Liver (tissue), 9 donors: ENCODE data around the gene SDF2. TPM values are rescaled to one million over a fixed set of nuclear protein-coding genes. Genes with fewer than 3 reads are reported as not detected.

Experiments used
- DNase-seq: peaks from one replicate; pipeline ENCODE4 v3.0.0-alpha.2; 2017; ENCODE audit warnings: low spot score
- H3K27ac ChIP-seq, 2 donors: one replicate each; pipeline ENCODE4 v1.7.0; 2013; ENCODE audit warnings: inconsistent platforms in 2 of 2, low read length in 2 of 2, control low read depth in 1 of 2, low read depth in 1 of 2, mild to moderate bottlenecking in 1 of 2
- H3K27me3 ChIP-seq, 4 donors: one replicate each; pipeline versions ENCODE4 v1.6.1 to v1.7.0; 2013; ENCODE audit warnings: low read length in 3 of 4, inconsistent platforms in 1 of 4, mild to moderate bottlenecking in 1 of 4, moderate library complexity in 1 of 4; ENCODE audit not compliant: control insufficient read depth in 4 of 4, insufficient read depth in 4 of 4
- H3K36me3 ChIP-seq, 4 donors: one replicate each; pipeline versions ENCODE4 v1.6.1 to v1.7.0; 2013; ENCODE audit warnings: low read length in 3 of 4, mild to moderate bottlenecking in 3 of 4, low read depth in 1 of 4, moderate library complexity in 1 of 4; ENCODE audit not compliant: control insufficient read depth in 4 of 4, insufficient read depth in 3 of 4
- H3K4me1 ChIP-seq, 4 donors: one replicate each; pipeline versions ENCODE4 v1.6.1 to v1.7.0; 2013; ENCODE audit warnings: low read length in 3 of 4, mild to moderate bottlenecking in 3 of 4, moderate library complexity in 1 of 4; ENCODE audit not compliant: control insufficient read depth in 4 of 4, insufficient read depth in 4 of 4
- H3K4me3 ChIP-seq, 3 donors: one replicate each; pipeline versions ENCODE4 v1.6.1 to v1.7.0; 2013; ENCODE audit warnings: low read length in 3 of 3, control low read depth in 1 of 3, low read depth in 1 of 3, mild to moderate bottlenecking in 1 of 3
- H3K9ac ChIP-seq, 2 donors: one replicate each; pipeline ENCODE4 v1.7.0; 2013; ENCODE audit warnings: low read length in 2 of 2, mild to moderate bottlenecking in 2 of 2, moderate library complexity in 2 of 2, control low read depth in 1 of 2, low read depth in 1 of 2
- H3K9me3 ChIP-seq, 4 donors: one replicate each; pipeline versions ENCODE4 v1.6.1 to v1.7.0; 2013; ENCODE audit warnings: low read length in 3 of 4; ENCODE audit not compliant: control insufficient read depth in 4 of 4
- EGR1 ChIP-seq, 2 donors: IDR thresholded peaks; 2 replicates each; pipeline ENCODE4 v1.6.1; 2016 to 2018; ENCODE audit warnings: antibody characterized with exemption in 2 of 2, low read depth in 2 of 2
- FOXA1 ChIP-seq: IDR thresholded peaks from 2 replicates; pipeline ENCODE4 v1.6.1; 2016; ENCODE audit warnings: antibody characterized with exemption
- GABPA ChIP-seq, 2 donors: IDR thresholded peaks in 1 of 2; conservative IDR thresholded peaks in 1 of 2; 2 replicates each; pipeline ENCODE4 v1.6.1; 2016; ENCODE audit warnings: antibody characterized with exemption in 2 of 2, mild to moderate bottlenecking in 1 of 2, moderate library complexity in 1 of 2
- HNF4A ChIP-seq, 2 donors: conservative IDR thresholded peaks; 2 replicates each; pipeline ENCODE4 v1.6.1; 2016; ENCODE audit warnings: antibody characterized with exemption in 2 of 2, mild to moderate bottlenecking in 2 of 2
- JUND ChIP-seq, 2 donors: IDR thresholded peaks; 2 replicates each; pipeline ENCODE4 v1.6.1; 2016; ENCODE audit warnings: antibody characterized with exemption in 2 of 2
- RXRA ChIP-seq, 2 donors: IDR thresholded peaks; 2 replicates each; pipeline ENCODE4 v1.6.1; 2017 to 2018; ENCODE audit warnings: antibody characterized with exemption in 2 of 2, mild to moderate bottlenecking in 1 of 2
- SP1 ChIP-seq: IDR thresholded peaks from 2 replicates; pipeline ENCODE4 v1.6.1; 2018; ENCODE audit warnings: antibody characterized with exemption, mild to moderate bottlenecking
- TAF1 ChIP-seq: conservative IDR thresholded peaks from 2 replicates; pipeline ENCODE4 v1.6.1; 2016; ENCODE audit warnings: antibody characterized with exemption, mild to moderate bottlenecking
- YY1 ChIP-seq: IDR thresholded peaks from 2 replicates; pipeline ENCODE4 v1.6.1; 2016; ENCODE audit warnings: antibody characterized with exemption, mild to moderate bottlenecking
- WGBS: extraction: QIAGEN DNeasy Blood & Tissue Kit; methylation state at CpG from one replicate; pipeline ENCODE4 v1.1.7; 2013; 5-methylcytosine and 5-hydroxymethylcytosine counted together
- polyA plus RNA-seq, 2 donors: library from polyadenylated mRNA; stranded (reverse) in 1 of 2; unstranded in 1 of 2; fragments of 200-250 nt in 1 of 2; fragments of >200 nt in 1 of 2; fragmentation: Nextera tagmentation in 1 of 2; extraction: Ambion mirVana in 1 of 2; gene quantifications; one replicate each; pipeline versions ENCODE4 v1.2.1 to v1.2.3, GENCODE V29; 2013 to 2015
- total RNA-seq, 2 donors: library from RNA; depleted of rRNA; stranded (reverse); fragments of >200 nt; gene quantifications; one replicate each; pipeline ENCODE4 v1.2.3, GENCODE V29; 2014
- TF ChIP-seq, protein P1 (sequence below): IDR thresholded peaks from 2 replicates; pipeline ENCODE4 v1.6.1; 2016; ENCODE audit warnings: antibody characterized with exemption, mild to moderate bottlenecking
- TF ChIP-seq, protein P2 (sequence below): IDR thresholded peaks from 2 replicates; pipeline ENCODE4 v1.6.1; 2016; ENCODE audit warnings: antibody characterized with exemption
- TF ChIP-seq, protein P3 (sequence below): fragments of 150-350 bp; IDR thresholded peaks from 2 replicates; pipeline ENCODE4 v1.5.1; 2017; ENCODE audit warnings: improper control_type of control experiment, low read depth, low read length; ENCODE audit not compliant: missing input control
- TF ChIP-seq, protein P4 (sequence below): IDR thresholded peaks from 2 replicates; pipeline ENCODE4 v1.6.1; 2016; ENCODE audit warnings: antibody characterized with exemption
- TF ChIP-seq, protein P5 (sequence below): IDR thresholded peaks from 2 replicates; pipeline ENCODE4 v1.6.1; 2016; ENCODE audit warnings: antibody characterized with exemption
- donor health status: healthy.
- donor health status: healthy.
- donor health status: healthy.
- donor health status: healthy.
- donor health status: healthy.

SDF2 gene
- total and polyA plus RNA-seq, 4 donors, result 24.1 to 38.9 (median 28.0) TPM

DNA sequence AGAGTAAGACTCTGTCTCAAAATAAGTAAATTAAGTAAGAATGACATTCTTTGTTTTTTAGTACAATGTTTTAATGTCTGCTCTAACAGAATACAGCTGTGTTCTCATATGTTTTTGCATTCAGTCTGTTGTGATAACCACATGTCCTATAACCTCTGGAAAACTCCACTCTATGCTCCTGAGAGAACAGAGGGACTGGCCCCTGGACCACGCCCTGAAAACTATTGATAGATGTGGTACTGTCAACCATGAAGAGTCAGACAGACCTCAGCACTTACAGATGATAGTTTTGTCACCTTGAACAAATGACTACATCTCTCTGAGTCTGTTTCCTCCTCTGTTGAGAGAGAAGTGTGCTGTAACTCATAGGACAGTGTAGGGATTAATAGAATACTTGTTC lies 8.2 kb upstream of the SDF2 start (continued):
- TF ChIP-seq, protein P1, sequence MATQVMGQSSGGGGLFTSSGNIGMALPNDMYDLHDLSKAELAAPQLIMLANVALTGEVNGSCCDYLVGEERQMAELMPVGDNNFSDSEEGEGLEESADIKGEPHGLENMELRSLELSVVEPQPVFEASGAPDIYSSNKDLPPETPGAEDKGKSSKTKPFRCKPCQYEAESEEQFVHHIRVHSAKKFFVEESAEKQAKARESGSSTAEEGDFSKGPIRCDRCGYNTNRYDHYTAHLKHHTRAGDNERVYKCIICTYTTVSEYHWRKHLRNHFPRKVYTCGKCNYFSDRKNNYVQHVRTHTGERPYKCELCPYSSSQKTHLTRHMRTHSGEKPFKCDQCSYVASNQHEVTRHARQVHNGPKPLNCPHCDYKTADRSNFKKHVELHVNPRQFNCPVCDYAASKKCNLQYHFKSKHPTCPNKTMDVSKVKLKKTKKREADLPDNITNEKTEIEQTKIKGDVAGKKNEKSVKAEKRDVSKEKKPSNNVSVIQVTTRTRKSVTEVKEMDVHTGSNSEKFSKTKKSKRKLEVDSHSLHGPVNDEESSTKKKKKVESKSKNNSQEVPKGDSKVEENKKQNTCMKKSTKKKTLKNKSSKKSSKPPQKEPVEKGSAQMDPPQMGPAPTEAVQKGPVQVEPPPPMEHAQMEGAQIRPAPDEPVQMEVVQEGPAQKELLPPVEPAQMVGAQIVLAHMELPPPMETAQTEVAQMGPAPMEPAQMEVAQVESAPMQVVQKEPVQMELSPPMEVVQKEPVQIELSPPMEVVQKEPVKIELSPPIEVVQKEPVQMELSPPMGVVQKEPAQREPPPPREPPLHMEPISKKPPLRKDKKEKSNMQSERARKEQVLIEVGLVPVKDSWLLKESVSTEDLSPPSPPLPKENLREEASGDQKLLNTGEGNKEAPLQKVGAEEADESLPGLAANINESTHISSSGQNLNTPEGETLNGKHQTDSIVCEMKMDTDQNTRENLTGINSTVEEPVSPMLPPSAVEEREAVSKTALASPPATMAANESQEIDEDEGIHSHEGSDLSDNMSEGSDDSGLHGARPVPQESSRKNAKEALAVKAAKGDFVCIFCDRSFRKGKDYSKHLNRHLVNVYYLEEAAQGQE, result no peak
- TF ChIP-seq TAF1 (no peak), YY1 (no peak)

DNA sequence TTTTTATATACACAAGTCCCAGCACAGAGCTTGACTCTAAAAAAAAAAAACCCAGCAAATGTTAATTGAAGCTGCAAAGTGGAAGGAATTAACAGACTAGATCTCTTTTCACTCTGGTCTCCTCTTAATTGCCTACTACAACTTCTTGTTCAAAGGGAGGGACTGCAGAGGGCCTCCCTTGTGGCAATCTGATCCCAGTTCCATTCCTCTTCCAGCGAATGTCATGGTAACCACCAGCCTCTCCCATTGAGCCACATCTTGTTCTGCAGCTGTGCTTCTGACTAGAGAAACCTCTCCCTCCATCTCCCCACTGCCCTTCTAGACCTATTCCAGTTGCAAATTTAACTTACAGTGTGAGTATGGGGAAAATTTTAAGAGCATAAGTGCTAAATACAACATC lies 6.2 kb upstream of the SDF2 start:
- no peak for DNase-seq
- no peaks in the 10 kb centered on the region for H3K27me3 ChIP-seq
- TF ChIP-seq RXRA (IDR thresholded peaks at IDR 0.05), result no peak
- TF ChIP-seq EGR1 (IDR thresholded peaks at IDR 0.05; ENCODE audit: low read depth in 2 of 2), result no peak
- TF ChIP-seq FOXA1, result no peak
- TF ChIP-seq, protein P1, result no peak
- no peaks in the 10 kb centered on the region for H3K9me3 ChIP-seq
- peaks cover 6 to 17% (median 11%) of the 10 kb centered on the region in 4 donors for H3K4me1 ChIP-seq
- H3K36me3 ChIP-seq, result peaks cover 5 to 44% (median 25%) of the 10 kb centered on the region in 4 donors
- no peak overlapping the region for H3K27ac ChIP-seq
- WGBS, result 92% methylated on average over 1 of the region's 1 CpG
- no peak overlapping the region for H3K4me3 ChIP-seq
- no peak overlapping the region for H3K9ac ChIP-seq

DNA sequence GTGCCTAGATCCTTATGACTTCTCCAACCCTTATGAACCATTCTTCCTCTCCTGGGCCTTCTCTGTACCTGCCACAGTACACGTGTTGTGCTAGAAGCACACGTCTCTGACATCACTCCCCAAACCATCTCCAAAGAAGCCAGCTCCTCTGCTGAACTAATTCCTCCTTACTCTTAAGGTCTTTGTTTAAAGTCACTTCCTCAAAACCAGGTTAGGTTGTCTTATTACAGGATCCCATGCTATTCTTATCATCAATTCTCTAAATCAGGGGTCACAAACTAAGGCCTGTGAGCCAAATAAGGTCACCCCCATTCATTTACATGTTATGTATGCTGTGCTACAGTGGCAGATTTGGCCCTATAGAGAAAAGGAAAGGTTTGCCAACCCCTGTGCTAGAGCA lies 4.3 kb upstream of the SDF2 start:
- Histone ChIP-seq H3K4me1 (peaks cover 6 to 26% (median 15%) of the 10 kb centered on the region in 4 donors), H3K36me3 (peaks cover 0 to 26% (median 11%) of the 10 kb centered on the region in 4 donors)
- TF ChIP-seq, protein P2, sequence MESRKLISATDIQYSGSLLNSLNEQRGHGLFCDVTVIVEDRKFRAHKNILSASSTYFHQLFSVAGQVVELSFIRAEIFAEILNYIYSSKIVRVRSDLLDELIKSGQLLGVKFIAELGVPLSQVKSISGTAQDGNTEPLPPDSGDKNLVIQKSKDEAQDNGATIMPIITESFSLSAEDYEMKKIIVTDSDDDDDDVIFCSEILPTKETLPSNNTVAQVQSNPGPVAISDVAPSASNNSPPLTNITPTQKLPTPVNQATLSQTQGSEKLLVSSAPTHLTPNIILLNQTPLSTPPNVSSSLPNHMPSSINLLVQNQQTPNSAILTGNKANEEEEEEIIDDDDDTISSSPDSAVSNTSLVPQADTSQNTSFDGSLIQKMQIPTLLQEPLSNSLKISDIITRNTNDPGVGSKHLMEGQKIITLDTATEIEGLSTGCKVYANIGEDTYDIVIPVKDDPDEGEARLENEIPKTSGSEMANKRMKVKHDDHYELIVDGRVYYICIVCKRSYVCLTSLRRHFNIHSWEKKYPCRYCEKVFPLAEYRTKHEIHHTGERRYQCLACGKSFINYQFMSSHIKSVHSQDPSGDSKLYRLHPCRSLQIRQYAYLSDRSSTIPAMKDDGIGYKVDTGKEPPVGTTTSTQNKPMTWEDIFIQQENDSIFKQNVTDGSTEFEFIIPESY, result no peak
- TF ChIP-seq FOXA1 (no peak), SP1 (no peak), TAF1 (no peak), JUND (IDR thresholded peaks at IDR 0.05) (no peak), YY1 (no peak), GABPA (IDR thresholded peaks at IDR 0.05 in 1 of 2, conservative IDR thresholded peaks at IDR 0.05 in 1 of 2) (no peak), RXRA (IDR thresholded peaks at IDR 0.05) (no peak), HNF4A (conservative IDR thresholded peaks at IDR 0.05) (no peak)
- TF ChIP-seq, protein P3, sequence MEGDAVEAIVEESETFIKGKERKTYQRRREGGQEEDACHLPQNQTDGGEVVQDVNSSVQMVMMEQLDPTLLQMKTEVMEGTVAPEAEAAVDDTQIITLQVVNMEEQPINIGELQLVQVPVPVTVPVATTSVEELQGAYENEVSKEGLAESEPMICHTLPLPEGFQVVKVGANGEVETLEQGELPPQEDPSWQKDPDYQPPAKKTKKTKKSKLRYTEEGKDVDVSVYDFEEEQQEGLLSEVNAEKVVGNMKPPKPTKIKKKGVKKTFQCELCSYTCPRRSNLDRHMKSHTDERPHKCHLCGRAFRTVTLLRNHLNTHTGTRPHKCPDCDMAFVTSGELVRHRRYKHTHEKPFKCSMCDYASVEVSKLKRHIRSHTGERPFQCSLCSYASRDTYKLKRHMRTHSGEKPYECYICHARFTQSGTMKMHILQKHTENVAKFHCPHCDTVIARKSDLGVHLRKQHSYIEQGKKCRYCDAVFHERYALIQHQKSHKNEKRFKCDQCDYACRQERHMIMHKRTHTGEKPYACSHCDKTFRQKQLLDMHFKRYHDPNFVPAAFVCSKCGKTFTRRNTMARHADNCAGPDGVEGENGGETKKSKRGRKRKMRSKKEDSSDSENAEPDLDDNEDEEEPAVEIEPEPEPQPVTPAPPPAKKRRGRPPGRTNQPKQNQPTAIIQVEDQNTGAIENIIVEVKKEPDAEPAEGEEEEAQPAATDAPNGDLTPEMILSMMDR, result no peak
- TF ChIP-seq, protein P1, result no peak
- TF ChIP-seq, protein P4, sequence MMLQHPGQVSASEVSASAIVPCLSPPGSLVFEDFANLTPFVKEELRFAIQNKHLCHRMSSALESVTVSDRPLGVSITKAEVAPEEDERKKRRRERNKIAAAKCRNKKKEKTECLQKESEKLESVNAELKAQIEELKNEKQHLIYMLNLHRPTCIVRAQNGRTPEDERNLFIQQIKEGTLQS, result no peak
- TF ChIP-seq, protein P5, sequence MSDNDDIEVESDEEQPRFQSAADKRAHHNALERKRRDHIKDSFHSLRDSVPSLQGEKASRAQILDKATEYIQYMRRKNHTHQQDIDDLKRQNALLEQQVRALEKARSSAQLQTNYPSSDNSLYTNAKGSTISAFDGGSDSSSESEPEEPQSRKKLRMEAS, result no peak

More for the DNA sequence above, 4.3 kb upstream of the SDF2 start:
- DNase-seq, result no peak
- Histone ChIP-seq H3K27ac (no peak overlapping the region), H3K9me3 (no peaks in the 10 kb centered on the region), H3K9ac (no peak overlapping the region), H3K27me3 (no peaks in the 10 kb centered on the region), H3K4me3 (no peak overlapping the region)
- WGBS, result 86% methylated on average over 2 of the region's 2 CpGs
